HepG2 (cell line): Measurements from ENCODE around the gene FHIT. TPM values are rescaled to one million over a fixed set of nuclear protein-coding genes. Genes with fewer than 3 reads are reported as not detected.

ENCODE experiments used
- ATRX ChIP-seq: sonication (generic); formaldehyde crosslinking; IDR thresholded peaks from 2 replicates; pipeline ENCODE4 v1.4.0; 2020; ENCODE audit warnings: missing genetic modification reagents, borderline replicate concordance
- CBFB ChIP-seq: sonication (generic); formaldehyde crosslinking; IDR thresholded peaks from 2 replicates; pipeline ENCODE4 v1.4.0; 2020; ENCODE audit warnings: missing genetic modification reagents
- CHD4 ChIP-seq: fragments of 200-600 bp; sonication (generic); IDR thresholded peaks from 2 replicates; pipeline ENCODE4 v1.7.0; 2017; ENCODE audit warnings: mild to moderate bottlenecking, low read length, borderline replicate concordance
- GLI4 ChIP-seq: sonication (generic); formaldehyde crosslinking; IDR thresholded peaks from 2 replicates; pipeline ENCODE4 v1.5.1; 2020; ENCODE audit warnings: missing genetic modification reagents, mild to moderate bottlenecking, moderate library complexity, borderline replicate concordance
- KDM1A ChIP-seq: IDR thresholded peaks from 2 replicates; pipeline ENCODE4 v1.6.1; 2016; ENCODE audit warnings: missing compliant biosample characterization
- KDM5A ChIP-seq: fragments of 200-600 bp; sonication (generic); IDR thresholded peaks from 2 replicates; pipeline ENCODE4 v1.7.0; 2018; ENCODE audit warnings: antibody characterized with exemption, mild to moderate bottlenecking, low read length, borderline replicate concordance
- NONO ChIP-seq, 2 experiments: fragments of 450-650 bp in 1 of 2; sonication (generic) in 1 of 2; formaldehyde crosslinking in 1 of 2; IDR thresholded peaks in 1 of 2; conservative IDR thresholded peaks in 1 of 2; 2 replicates each; pipeline versions ENCODE4 v1.6.1 to v1.8.0; 2017 to 2022; ENCODE audit warnings: mild to moderate bottlenecking in 1 of 2, missing genetic modification reagents in 1 of 2, moderate library complexity in 1 of 2
- ZFP41 ChIP-seq: sonication (generic); formaldehyde crosslinking; IDR thresholded peaks from 2 replicates; pipeline ENCODE4 v1.4.0; 2020; ENCODE audit warnings: mild to moderate bottlenecking, missing genetic modification reagents, borderline replicate concordance
- ZNF281 ChIP-seq: sonication (generic); formaldehyde crosslinking; IDR thresholded peaks from 2 replicates; pipeline ENCODE4 v1.4.0; 2020; ENCODE audit warnings: missing genetic modification reagents, borderline replicate concordance
- ZNF329 ChIP-seq: sonication (generic); formaldehyde crosslinking; IDR thresholded peaks from 2 replicates; pipeline ENCODE4 v1.9.0; 2021; ENCODE audit warnings: low read depth, mild to moderate bottlenecking, missing genetic modification reagents
- ZNF503 ChIP-seq: sonication (generic); formaldehyde crosslinking; IDR thresholded peaks from 2 replicates; pipeline ENCODE4 v1.4.0; 2020; ENCODE audit warnings: missing genetic modification reagents
- ZNF589 ChIP-seq: sonication (generic); formaldehyde crosslinking; conservative IDR thresholded peaks from 2 replicates; pipeline ENCODE4 v1.8.0; 2022; ENCODE audit warnings: mild to moderate bottlenecking, moderate library complexity, missing genetic modification reagents
- ZNF800 ChIP-seq: sonication (generic); formaldehyde crosslinking; IDR thresholded peaks from 2 replicates; pipeline ENCODE4 v1.4.0; 2020; ENCODE audit warnings: missing genetic modification reagents
- ZSCAN21 ChIP-seq: sonication (generic); formaldehyde crosslinking; IDR thresholded peaks from 2 replicates; pipeline ENCODE4 v1.8.0; 2022; ENCODE audit warnings: mild to moderate bottlenecking, missing genetic modification reagents, moderate library complexity, borderline replicate concordance
- polyA plus RNA-seq, 8 experiments: library from polyadenylated mRNA; depleted of rRNA in 3 of 8; stranded (reverse) in 7 of 8; unstranded in 1 of 8; fragments of >200 nt; fragmentation: Illumina TruSeq in 4 of 8; extraction: Trizol in 4 of 8; gene quantifications; 2 replicates each; pipeline versions ENCODE4 v1.2.1 to v1.2.3, GENCODE V29; 2011 to 2016; ENCODE audit warnings: low read depth in 4 of 8, missing spikeins in 1 of 8, mixed read lengths in 1 of 8; ENCODE audit not compliant: insufficient read depth in 1 of 8
- total RNA-seq, 5 experiments: library from RNA; depleted of rRNA; stranded (reverse); fragments of >200 nt; fragmentation: Illumina TruSeq; extraction: Trizol; gene quantifications; 2 replicates each; pipeline ENCODE4 v1.2.3, GENCODE V29; 2016; ENCODE audit warnings: low read depth in 1 of 5
- TF ChIP-seq, protein P1 (sequence below): sonication (generic); formaldehyde crosslinking; IDR thresholded peaks from 2 replicates; pipeline ENCODE4 v1.5.1; 2020; ENCODE audit warnings: missing genetic modification reagents, mild to moderate bottlenecking, borderline replicate concordance
- TF ChIP-seq, protein P2 (sequence below): sonication (generic); formaldehyde crosslinking; IDR thresholded peaks from 2 replicates; pipeline ENCODE4 v1.5.0; 2020; ENCODE audit warnings: missing genetic modification reagents
- TF ChIP-seq, protein P3 (sequence below): sonication (generic); formaldehyde crosslinking; IDR thresholded peaks from 2 replicates; pipeline ENCODE4 v1.8.1; 2022; ENCODE audit warnings: low read depth, mild to moderate bottlenecking, missing genetic modification reagents

FHIT gene
- total and polyA plus RNA-seq, 2 of the 13 experiments (the other 11 are each of a cell fraction or from before 2014, with no cell fraction given), result 4.0 to 4.6 TPM

GRCh38 chr3:60967141-60967540, 284.1 kb downstream of the FHIT start (continued):
- TF ChIP-seq ZNF800 (CRISPR knock-in tag) (no peak), GLI4 (CRISPR knock-in tag) (no peak), NONO (IDR thresholded peaks at IDR 0.05) (no peak), NONO (CRISPR knock-in tag; conservative IDR thresholded peaks at IDR 0.05) (no peak), CBFB (CRISPR knock-in tag) (peak; percentile 74), KDM5A (no peak), ATRX (CRISPR knock-in tag) (no peak), ZSCAN21 (CRISPR knock-in tag) (no peak), ZFP41 (CRISPR knock-in tag) (no peak), CHD4 (no peak), ZNF329 (no peak), ZNF503 (CRISPR knock-in tag) (peak; percentile 97), ZNF281 (CRISPR knock-in tag) (peak; percentile 30; the same call in 1 of the 2 replicates), ZNF589 (CRISPR knock-in tag) (no peak), KDM1A (CRISPR knock-in tag) (peak; percentile 77; the same call in 1 of the 2 replicates)
- TF ChIP-seq, protein P1, sequence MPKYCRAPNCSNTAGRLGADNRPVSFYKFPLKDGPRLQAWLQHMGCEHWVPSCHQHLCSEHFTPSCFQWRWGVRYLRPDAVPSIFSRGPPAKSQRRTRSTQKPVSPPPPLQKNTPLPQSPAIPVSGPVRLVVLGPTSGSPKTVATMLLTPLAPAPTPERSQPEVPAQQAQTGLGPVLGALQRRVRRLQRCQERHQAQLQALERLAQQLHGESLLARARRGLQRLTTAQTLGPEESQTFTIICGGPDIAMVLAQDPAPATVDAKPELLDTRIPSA (CRISPR knock-in tag), result no peak
- TF ChIP-seq, protein P2, sequence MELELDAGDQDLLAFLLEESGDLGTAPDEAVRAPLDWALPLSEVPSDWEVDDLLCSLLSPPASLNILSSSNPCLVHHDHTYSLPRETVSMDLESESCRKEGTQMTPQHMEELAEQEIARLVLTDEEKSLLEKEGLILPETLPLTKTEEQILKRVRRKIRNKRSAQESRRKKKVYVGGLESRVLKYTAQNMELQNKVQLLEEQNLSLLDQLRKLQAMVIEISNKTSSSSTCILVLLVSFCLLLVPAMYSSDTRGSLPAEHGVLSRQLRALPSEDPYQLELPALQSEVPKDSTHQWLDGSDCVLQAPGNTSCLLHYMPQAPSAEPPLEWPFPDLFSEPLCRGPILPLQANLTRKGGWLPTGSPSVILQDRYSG (CRISPR knock-in tag), result no peak
- TF ChIP-seq, protein P3, sequence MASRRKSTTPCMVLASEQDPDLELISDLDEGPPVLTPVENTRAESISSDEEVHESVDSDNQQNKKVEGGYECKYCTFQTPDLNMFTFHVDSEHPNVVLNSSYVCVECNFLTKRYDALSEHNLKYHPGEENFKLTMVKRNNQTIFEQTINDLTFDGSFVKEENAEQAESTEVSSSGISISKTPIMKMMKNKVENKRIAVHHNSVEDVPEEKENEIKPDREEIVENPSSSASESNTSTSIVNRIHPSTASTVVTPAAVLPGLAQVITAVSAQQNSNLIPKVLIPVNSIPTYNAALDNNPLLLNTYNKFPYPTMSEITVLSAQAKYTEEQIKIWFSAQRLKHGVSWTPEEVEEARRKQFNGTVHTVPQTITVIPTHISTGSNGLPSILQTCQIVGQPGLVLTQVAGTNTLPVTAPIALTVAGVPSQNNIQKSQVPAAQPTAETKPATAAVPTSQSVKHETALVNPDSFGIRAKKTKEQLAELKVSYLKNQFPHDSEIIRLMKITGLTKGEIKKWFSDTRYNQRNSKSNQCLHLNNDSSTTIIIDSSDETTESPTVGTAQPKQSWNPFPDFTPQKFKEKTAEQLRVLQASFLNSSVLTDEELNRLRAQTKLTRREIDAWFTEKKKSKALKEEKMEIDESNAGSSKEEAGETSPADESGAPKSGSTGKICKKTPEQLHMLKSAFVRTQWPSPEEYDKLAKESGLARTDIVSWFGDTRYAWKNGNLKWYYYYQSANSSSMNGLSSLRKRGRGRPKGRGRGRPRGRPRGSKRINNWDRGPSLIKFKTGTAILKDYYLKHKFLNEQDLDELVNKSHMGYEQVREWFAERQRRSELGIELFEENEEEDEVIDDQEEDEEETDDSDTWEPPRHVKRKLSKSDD (CRISPR knock-in tag), result no peak
